GM19035 (cell line): ENCODE data around the gene SHROOM3.
A peak's percentile ranks its signal among the peaks of the same experiment; 100 is the strongest.

Source experiments
- ATAC-seq: cut with Tn5 transposase; IDR thresholded peaks from one replicate; pipeline ENCODE4 v1.9.1; 2021; ENCODE audit not compliant: unreplicated experiment

Gene SHROOM3

GRCh38 chr4:76764251-76764650, 329.2 kb downstream of the SHROOM3 start:
- no peak for ATAC-seq

GRCh38 chr4:76765473-76766183, 330.6 kb downstream of the SHROOM3 start:
- ATAC-seq = peak; percentile 64

- ATAC-seq = no peak
Measured at GRCh38 chr4:76767983-76768382, 333.0 kb downstream of the SHROOM3 start.

DNA sequence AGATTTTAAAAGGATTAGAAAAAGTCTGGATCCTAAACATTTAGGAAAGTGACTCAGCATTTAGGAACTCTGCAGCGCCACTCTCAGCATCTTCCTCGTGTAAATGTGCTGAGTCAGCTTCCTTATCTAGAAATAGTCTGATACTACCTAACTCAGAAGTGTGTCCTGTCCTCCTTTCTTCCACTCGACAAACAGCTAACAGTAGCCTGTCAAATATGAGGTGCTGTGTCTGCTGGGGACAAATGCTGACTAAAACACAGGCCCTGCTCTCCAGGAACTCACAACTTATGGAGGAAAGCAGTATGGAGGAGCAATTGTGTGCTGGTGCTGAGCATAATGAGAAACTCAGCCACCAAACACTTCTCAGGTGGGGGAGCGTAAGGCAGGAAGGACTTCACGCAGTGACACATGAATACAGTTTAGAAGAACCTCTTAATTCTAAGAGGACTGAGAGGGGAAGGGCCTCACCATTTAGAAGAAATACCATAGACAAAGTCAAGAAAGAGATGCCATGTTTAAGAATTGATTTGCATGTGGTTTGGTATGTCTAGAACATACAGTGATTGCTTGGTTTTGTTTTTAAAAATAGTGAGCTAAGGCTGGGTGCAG, 337.6 kb downstream of the SHROOM3 start:
- ATAC-seq = peak; percentile 84

- no peak for ATAC-seq
Measured at GRCh38 chr4:76773766-76774165, 338.7 kb downstream of the SHROOM3 start.

GRCh38 chr4:76779740-76780459, 344.9 kb downstream of the SHROOM3 start:
- ATAC-seq = no peak

DNA sequence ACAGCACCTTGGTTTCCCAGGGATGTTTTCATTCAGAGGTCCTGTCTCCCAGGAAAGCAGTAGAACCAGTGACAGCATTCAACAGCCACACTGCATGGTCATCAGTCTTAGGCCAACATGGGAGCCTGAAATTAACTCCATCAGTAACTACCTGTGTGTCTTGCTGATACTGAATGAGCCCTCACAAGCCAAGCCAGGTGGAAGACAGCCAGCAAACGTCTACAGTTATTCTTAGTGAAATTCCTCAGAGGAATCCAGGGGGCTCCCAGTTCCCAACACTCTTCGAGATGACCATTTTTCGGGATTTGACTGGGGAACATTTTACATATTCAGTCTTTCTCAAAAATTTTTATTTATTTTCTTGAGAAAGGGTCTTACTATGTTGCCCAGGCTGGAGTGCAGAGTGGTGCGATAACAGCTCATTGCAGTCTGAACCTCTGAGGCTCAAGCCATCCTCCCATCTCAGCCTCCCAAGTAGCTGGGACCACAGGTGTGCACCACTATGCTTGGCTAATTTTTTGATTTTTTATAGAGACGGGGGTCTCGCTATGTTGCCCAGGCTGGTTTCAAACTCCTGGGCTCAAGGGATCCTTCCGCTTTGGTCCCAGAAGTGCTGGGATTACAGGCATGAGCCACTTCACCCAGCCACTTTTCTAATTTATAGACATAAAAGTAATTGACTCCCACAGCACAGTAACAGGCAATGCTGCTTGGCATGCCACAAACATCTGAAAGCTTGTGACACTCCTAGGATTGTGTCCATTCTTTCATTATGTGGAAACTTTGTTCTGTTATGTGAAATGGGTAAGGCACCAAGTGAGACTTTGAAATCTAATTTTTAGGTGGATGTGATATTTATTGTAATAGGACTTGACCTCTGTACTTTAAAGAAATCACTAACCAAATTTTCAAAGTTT, 346.0 kb downstream of the SHROOM3 start:
- no peak for ATAC-seq

- ATAC-seq = peak; percentile 59
Measured at GRCh38 chr4:76781698-76782595, 346.9 kb downstream of the SHROOM3 start.

- ATAC-seq = no peak
Measured at GRCh38 chr4:76782837-76783236, 347.8 kb downstream of the SHROOM3 start.

DNA sequence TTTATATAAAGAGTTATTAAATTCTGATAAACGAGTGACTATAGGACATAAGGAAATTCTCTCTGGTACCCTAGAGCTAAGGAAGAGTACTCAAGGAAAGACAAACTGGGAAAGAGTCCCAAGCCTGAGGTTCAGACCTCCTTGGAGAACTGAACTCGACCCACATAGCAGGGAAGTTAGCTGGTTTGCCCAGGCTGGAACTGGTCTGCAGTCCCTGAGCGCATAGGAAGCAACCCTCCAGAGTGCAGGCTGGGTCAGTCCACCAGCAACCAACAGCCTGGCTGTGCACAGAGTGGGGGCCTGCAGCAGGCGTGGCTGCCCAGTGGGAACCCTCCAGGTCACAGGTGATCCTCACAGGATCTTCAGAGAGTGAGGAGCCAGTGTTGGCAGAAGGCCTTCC, 348.8 kb downstream of the SHROOM3 start:
- no peak for ATAC-seq

DNA sequence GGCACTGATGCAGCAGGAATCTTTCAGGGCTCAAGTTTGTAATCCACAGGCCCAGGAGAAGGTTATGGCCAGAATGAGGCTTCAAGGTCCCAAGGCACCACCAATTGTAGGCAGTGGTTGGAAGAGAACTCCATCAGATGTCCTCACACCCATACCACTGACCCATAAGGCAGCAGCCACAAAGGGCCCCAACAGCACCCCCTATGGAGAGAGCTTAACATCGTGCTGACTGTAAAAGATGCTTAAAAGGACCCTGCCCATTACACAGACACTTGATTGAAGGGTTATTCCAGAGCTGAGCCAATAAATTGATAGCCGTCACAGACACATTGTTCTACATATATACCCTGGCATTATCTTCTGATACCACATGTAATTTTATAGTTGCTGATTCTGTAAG, 349.2 kb downstream of the SHROOM3 start:
- no peak for ATAC-seq

DNA sequence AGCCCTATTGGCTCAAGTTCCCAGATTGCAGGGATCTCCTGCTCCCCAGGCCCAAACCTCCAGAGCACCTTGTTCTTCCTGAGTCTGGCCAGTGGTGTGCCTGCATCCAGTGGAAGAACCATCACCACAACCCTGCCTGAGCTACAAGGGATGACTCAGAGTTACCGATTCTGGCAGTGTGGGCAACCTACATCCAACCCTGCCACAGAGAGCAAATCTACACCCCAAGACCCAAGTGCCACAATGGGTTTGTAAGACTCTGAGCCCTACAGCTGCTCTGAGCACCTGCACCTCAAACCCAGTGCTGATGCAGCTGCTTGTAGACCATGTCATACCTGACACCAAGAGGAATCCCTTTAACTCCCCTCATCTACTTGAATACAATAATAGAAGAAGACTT, 352.9 kb downstream of the SHROOM3 start:
- no peak for ATAC-seq

- no peak for ATAC-seq
Measured at GRCh38 chr4:76790377-76790776, 355.3 kb downstream of the SHROOM3 start.

DNA sequence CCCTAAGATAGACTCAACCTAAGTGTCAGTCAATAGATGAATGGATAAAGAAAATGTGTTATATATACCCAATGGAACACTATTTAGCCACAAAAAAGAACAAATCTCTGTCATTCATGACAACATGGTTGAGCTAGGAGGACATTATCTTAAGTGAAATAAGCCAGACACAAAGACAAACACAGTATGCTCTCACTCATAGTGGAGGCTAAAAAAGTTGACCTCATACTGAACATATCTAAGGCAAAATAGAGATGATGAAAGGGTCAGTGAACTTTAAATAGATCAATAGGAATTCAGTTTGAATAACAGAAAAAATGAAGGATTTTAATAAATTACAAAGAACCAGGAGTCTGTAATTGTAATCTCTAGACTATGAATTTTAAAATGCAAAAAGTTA, 356.4 kb downstream of the SHROOM3 start:
- ATAC-seq = no peak

GRCh38 chr4:76792418-76792817, 357.4 kb downstream of the SHROOM3 start:
- ATAC-seq = no peak

DNA sequence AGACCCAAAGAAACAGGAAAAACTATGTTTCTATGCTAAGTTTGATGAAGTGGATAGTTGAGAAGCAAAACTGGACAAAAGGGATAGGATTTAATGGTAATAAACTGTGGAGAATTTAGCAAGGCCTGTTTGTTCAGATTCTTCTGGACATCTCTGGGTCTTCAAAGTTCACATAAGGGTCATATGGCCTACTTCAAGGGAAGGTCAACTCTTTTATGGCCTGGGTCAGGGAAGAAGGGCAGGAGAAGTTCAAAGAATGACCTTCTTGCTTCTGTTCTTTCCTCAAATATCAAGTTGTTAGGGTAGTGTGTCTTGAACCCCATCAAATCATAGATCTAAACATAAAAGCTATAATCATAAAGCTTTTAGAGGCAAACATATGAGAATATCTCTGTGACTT, 360.2 kb downstream of the SHROOM3 start:
- ATAC-seq = no peak

- no peak for ATAC-seq
Measured at GRCh38 chr4:76799140-76799539, 364.1 kb downstream of the SHROOM3 start.

DNA sequence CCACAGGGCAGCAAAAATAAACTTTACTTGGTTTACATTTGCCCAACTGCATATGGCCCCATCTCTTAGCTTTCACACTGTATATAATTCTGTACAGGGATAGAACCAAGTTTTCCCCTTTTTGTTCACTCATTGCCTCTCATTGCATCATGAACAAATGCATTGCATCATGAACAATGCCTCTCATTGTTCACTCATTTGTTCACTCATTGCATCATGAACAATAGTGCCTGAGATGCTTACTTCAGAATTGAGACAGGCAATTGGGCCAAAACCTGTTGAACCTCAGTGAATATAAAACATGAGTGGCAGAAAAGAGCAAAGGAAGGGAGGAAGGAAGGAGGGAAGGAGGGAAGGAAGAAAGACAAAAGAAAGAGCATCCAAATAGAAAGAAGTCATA, 364.7 kb downstream of the SHROOM3 start:
- ATAC-seq = no peak

- ATAC-seq = no peak
Measured at GRCh38 chr4:76800902-76801301, 365.9 kb downstream of the SHROOM3 start.

DNA sequence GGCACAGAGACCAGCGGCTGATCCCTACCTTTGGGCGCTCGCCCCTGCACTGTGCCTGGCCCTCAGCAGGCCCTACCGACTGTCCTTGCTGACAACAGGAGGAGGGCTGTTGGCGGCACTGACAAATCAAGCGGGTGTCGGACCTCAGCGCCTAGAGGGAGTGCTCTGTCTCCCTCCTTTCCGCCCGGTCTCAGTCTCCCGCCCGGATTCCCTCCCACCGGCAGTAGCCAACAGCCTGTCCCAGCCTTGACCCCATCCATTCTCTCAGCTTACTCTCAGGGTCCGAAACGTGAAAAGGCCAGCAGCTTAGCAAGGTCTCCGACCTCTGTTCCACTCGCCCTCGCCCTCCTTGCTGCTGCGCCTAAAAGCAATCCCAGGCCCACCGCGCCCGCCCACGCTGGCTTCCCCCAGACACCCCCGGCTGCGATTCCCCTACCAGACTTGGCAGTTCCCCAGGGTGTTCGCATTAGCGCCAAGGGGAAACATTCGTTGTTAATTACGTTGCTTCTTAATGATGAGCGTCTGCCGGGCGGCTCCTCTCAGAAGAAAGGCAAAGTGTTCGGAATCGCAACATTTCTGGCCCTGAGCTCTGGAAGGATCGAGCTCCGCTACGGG, 366.7 kb downstream of the SHROOM3 start:
- ATAC-seq = no peak
